H1 (cell line): ENCODE results near the gene B4GALT5. TPM values are rescaled to one million over a fixed set of nuclear protein-coding genes. Genes with fewer than 3 reads are reported as not detected.

Experiments
- CTCF ChIA-PET: fragments of 300-600 bp; sonication (Branson Sonifier 250); formaldehyde crosslinking; loops from one replicate; lab custom pipeline; 2021; ENCODE audit not compliant: partially characterized antibody; lab: Charles Lee
- POLR2A ChIA-PET: fragments of 300-600 bp; sonication (Branson Sonifier 250); formaldehyde crosslinking; loops from one replicate; lab custom pipeline; 2021; ENCODE audit warnings: inconsistent platforms; ENCODE audit not compliant: partially characterized antibody; lab: Charles Lee
- DNase-seq, 2 experiments: peaks; one replicate each; pipeline versions ENCODE4 v3.0.0 to v3.0.0-alpha.2; 2010 to 2022; ENCODE audit warnings: low spot score in 2 of 2, low read depth in 1 of 2, mixed read lengths in 1 of 2
- FAIRE-seq: peaks from 2 replicates; lab custom pipeline; 2011; peaks lifted over from hg19 to GRCh38; lab: Jason Lieb, UNC
- H2AFZ ChIP-seq: 2 replicates; pipeline ENCODE4 v1.8.1; 2012; ENCODE audit warnings: low read length, inconsistent platforms
- H2AK5ac ChIP-seq: 2 replicates; pipeline ENCODE4 v1.6.1; 2013; ENCODE audit warnings: low read depth, low read length
- H2BK120ac ChIP-seq: replicated peaks from 2 replicates; pipeline ENCODE3; 2013; ENCODE audit warnings: low read depth, low read length, inconsistent platforms
- H2BK12ac ChIP-seq: 2 replicates; pipeline ENCODE4 v1.6.1; 2013; ENCODE audit warnings: low read depth, low read length
- H2BK15ac ChIP-seq: 2 replicates; pipeline ENCODE4 v1.6.1; 2013; ENCODE audit warnings: low read length
- H2BK20ac ChIP-seq: 2 replicates; pipeline ENCODE4 v1.6.1; 2013; ENCODE audit warnings: low read length
- H2BK5ac ChIP-seq: 2 replicates; pipeline ENCODE4 v1.6.1; 2013; ENCODE audit warnings: low read depth, low read length
- H3K14ac ChIP-seq: 2 replicates; pipeline ENCODE4 v1.6.1; 2013; ENCODE audit warnings: inconsistent platforms; ENCODE audit not compliant: insufficient read length
- H3K18ac ChIP-seq: 2 replicates; pipeline ENCODE4 v1.6.1; 2013; ENCODE audit warnings: low read length; ENCODE audit errors: extremely low read depth
- H3K23ac ChIP-seq: 2 replicates; pipeline ENCODE4 v1.6.1; 2013; ENCODE audit warnings: inconsistent platforms; ENCODE audit not compliant: insufficient read length
- H3K23me2 ChIP-seq: 2 replicates; pipeline ENCODE4 v1.6.1; 2013; ENCODE audit warnings: low read depth, low read length
- H3K27ac ChIP-seq: 2 replicates; pipeline ENCODE4 v1.6.1; 2011; ENCODE audit warnings: low read depth, low read length, inconsistent platforms
- H3K27me3 ChIP-seq, 4 experiments: replicated peaks in 1 of 4; 1 replicate in 1 of 4; 2 replicates in 3 of 4; pipeline versions ENCODE4 v1.6.1 to v1.8.1; 2011 to 2013; ENCODE audit warnings: low read length in 3 of 4, mild to moderate bottlenecking in 3 of 4, inconsistent platforms in 2 of 4, mixed read lengths in 2 of 4, moderate library complexity in 1 of 4; ENCODE audit not compliant: control insufficient read depth in 3 of 4, insufficient read depth in 3 of 4; ENCODE audit errors: extremely low read depth in 1 of 4
- H3K36me3 ChIP-seq, 4 experiments: 2 replicates each; pipeline versions ENCODE4 v1.6.1 to v1.8.1; 2011 to 2013; ENCODE audit warnings: mild to moderate bottlenecking in 4 of 4, low read length in 3 of 4, moderate library complexity in 2 of 4, control low read depth in 1 of 4, inconsistent platforms in 1 of 4; ENCODE audit not compliant: insufficient read depth in 4 of 4, control insufficient read depth in 2 of 4
- H3K4ac ChIP-seq: replicated peaks from 2 replicates; pipeline ENCODE3; 2013; ENCODE audit warnings: low read length, low read depth, mixed read lengths, inconsistent platforms; ENCODE audit not compliant: insufficient read length
- H3K4me1 ChIP-seq, 4 experiments: replicated peaks in 1 of 4; 1 replicate in 1 of 4; 2 replicates in 3 of 4; pipeline versions ENCODE4 v1.6.1 to v1.8.1; 2011 to 2013; ENCODE audit warnings: low read length in 3 of 4, inconsistent platforms in 2 of 4, mixed read lengths in 1 of 4; ENCODE audit not compliant: insufficient read depth in 4 of 4, control insufficient read depth in 3 of 4
- H3K4me2 ChIP-seq, 2 experiments: 2 replicates each; pipeline versions ENCODE4 v1.6.1 to v1.8.1; 2011 to 2013; ENCODE audit warnings: low read depth in 2 of 2, low read length in 2 of 2, control low read depth in 1 of 2, inconsistent platforms in 1 of 2, mild to moderate bottlenecking in 1 of 2; ENCODE audit not compliant: insufficient read depth in 1 of 2
- H3K4me3 ChIP-seq, 4 experiments: fragments of 200-600, 300-600 bp in 1 of 4; sonication (generic), shearing (Covaris generic), sonication (Bioruptor Twin) in 1 of 4; 2 replicates each; pipeline versions ENCODE4 v1.5.1 to v1.8.1; 2011 to 2016; ENCODE audit warnings: low read length in 4 of 4, low read depth in 3 of 4, control low read depth in 2 of 4, inconsistent platforms in 2 of 4, mild to moderate bottlenecking in 2 of 4, mixed read lengths in 1 of 4, moderate library complexity in 1 of 4; ENCODE audit not compliant: insufficient read depth in 2 of 4; ENCODE audit errors: extremely low read depth in 1 of 4
- H3K56ac ChIP-seq: replicated peaks from 2 replicates; pipeline ENCODE3; 2013; ENCODE audit warnings: low read depth, mild to moderate bottlenecking, mixed read lengths, low read length, inconsistent platforms; ENCODE audit not compliant: insufficient read length
- H3K79me1 ChIP-seq: 2 replicates; pipeline ENCODE4 v1.6.1; 2013; ENCODE audit warnings: low read depth, low read length, control low read depth
- H3K79me2 ChIP-seq, 2 experiments: 2 replicates each; pipeline versions ENCODE4 v1.6.1 to v1.8.1; 2012 to 2013; ENCODE audit warnings: low read length in 2 of 2, mild to moderate bottlenecking in 2 of 2, inconsistent platforms in 1 of 2; ENCODE audit not compliant: insufficient read depth in 2 of 2, control insufficient read depth in 1 of 2
- H3K9ac ChIP-seq, 4 experiments: replicated peaks in 1 of 4; 1 replicate in 1 of 4; 2 replicates in 3 of 4; pipeline versions ENCODE4 v1.6.1 to v1.8.1; 2011 to 2013; ENCODE audit warnings: low read depth in 3 of 4, low read length in 3 of 4, control low read depth in 2 of 4, mild to moderate bottlenecking in 2 of 4, moderate library complexity in 2 of 4, inconsistent platforms in 1 of 4; ENCODE audit errors: extremely low read depth in 1 of 4
- H3K9me3 ChIP-seq, 2 experiments: 2 replicates each; pipeline versions ENCODE4 v1.6.1 to v1.8.1; 2012 to 2013; ENCODE audit warnings: mild to moderate bottlenecking in 2 of 2, moderate library complexity in 2 of 2, control low read depth in 1 of 2, inconsistent platforms in 1 of 2, low read depth in 1 of 2, low read length in 1 of 2, mixed read lengths in 1 of 2; ENCODE audit not compliant: insufficient read depth in 2 of 2
- H4K20me1 ChIP-seq, 2 experiments: replicated peaks in 1 of 2; 2 replicates each; pipeline versions ENCODE3 to v1.8.1; 2011 to 2013; ENCODE audit warnings: inconsistent platforms in 2 of 2, low read length in 2 of 2, mild to moderate bottlenecking in 1 of 2; ENCODE audit not compliant: insufficient read depth in 2 of 2, control insufficient read depth in 1 of 2
- H4K5ac ChIP-seq: 2 replicates; pipeline ENCODE4 v1.6.1; 2013; ENCODE audit warnings: low read length, low read depth, mixed read lengths, inconsistent platforms; ENCODE audit not compliant: insufficient read length
- H4K8ac ChIP-seq: 2 replicates; pipeline ENCODE4 v1.8.0; 2013; ENCODE audit warnings: mild to moderate bottlenecking, moderate library complexity, low read length, inconsistent platforms; ENCODE audit not compliant: insufficient read depth; ENCODE audit errors: extremely low read depth
- H4K91ac ChIP-seq: replicated peaks from 2 replicates; pipeline ENCODE3; 2013; ENCODE audit warnings: low read length, mixed read lengths, inconsistent platforms; ENCODE audit not compliant: insufficient read length
- ASH2L ChIP-seq: fragments of 200-600, 300-600 bp; sonication (generic); IDR thresholded peaks from one replicate; pipeline ENCODE4 v1.7.1; 2017; ENCODE audit warnings: low read length
- CHD1 ChIP-seq: IDR thresholded peaks from 2 replicates; pipeline ENCODE4 v1.6.1; 2012; ENCODE audit warnings: low read depth, low read length, improper control_type of control experiment
- HDAC2 ChIP-seq, 2 experiments: fragments of 300-600 bp in 1 of 2; sonication (generic) in 1 of 2; IDR thresholded peaks; 2 replicates each; pipeline ENCODE4 v1.6.1; 2011 to 2012; ENCODE audit warnings: low read depth in 2 of 2, low read length in 2 of 2, mild to moderate bottlenecking in 2 of 2, moderate library complexity in 2 of 2, borderline replicate concordance in 1 of 2, inconsistent platforms in 1 of 2
- KDM4A ChIP-seq: IDR thresholded peaks from one replicate; pipeline ENCODE4 v1.7.1; 2012; ENCODE audit warnings: low read depth, mild to moderate bottlenecking, moderate library complexity, low read length, inconsistent platforms; ENCODE audit not compliant: severe bottlenecking
- SIN3A ChIP-seq, 2 experiments: IDR thresholded peaks in 1 of 2; conservative IDR thresholded peaks in 1 of 2; 2 replicates each; pipeline ENCODE4 v1.6.1; 2011 to 2012; ENCODE audit warnings: low read length in 2 of 2, improper control_type of control experiment in 1 of 2, low read depth in 1 of 2, mild to moderate bottlenecking in 1 of 2
- TAF7 ChIP-seq: optimal IDR thresholded peaks from 2 replicates; pipeline ENCODE3; 2011; ENCODE audit warnings: low read depth, mild to moderate bottlenecking, inconsistent platforms, low read length, moderate library complexity, borderline replicate concordance
- WGBS, 2 experiments: shearing (Covaris generic) in 1 of 2; methylation state at CpG; one replicate each; pipeline versions ENCODE4 v1.1.6 to v1.1.7; 2013 to 2015; ENCODE audit warnings: low lambda C conversion rate in 2 of 2, mixed read lengths in 2 of 2, inconsistent platforms in 1 of 2, low coverage in 1 of 2, missing lambda C conversion rate in 1 of 2; ENCODE audit not compliant: insufficient replicate concordance in 2 of 2, insufficient coverage in 1 of 2, insufficient read length in 1 of 2; ENCODE audit errors: extremely low coverage in 1 of 2, missing lambda C conversion rate in 1 of 2; 5-methylcytosine and 5-hydroxymethylcytosine counted together
- polyA plus RNA-seq, 7 experiments: library from polyadenylated mRNA; depleted of rRNA in 3 of 7; stranded (reverse) in 5 of 7; unstranded in 2 of 7; fragments of >200 nt in 5 of 7; fragments of 200-250 nt in 2 of 7; gene quantifications; 1 replicate in 5 of 7; 2 replicates in 1 of 7; 4 replicates in 1 of 7; pipeline versions ENCODE4 v1.2.1 to v1.2.3, GENCODE V29; 2011 to 2013; ENCODE audit warnings: missing spikeins in 2 of 7, mixed read lengths in 2 of 7
- total RNA-seq: library from RNA; stranded (reverse); fragmentation: NEBNext Ultra II Directional; extraction: Animal tissue kit (Norgen Biotek cat#: 25700); gene quantifications from 2 replicates; pipeline ENCODE4 v1.2.1, GENCODE V29; 2021
- TF ChIP-seq, protein P1 (sequence below): IDR thresholded peaks from 2 replicates; pipeline ENCODE4 v1.6.1; 2012; ENCODE audit warnings: low read length, inconsistent platforms
- TF ChIP-seq, protein P2 (sequence below), 3 experiments: IDR thresholded peaks; 1 replicate in 2 of 3; 2 replicates in 1 of 3; pipeline versions ENCODE4 v1.5.1 to v1.6.1; 2011; ENCODE audit warnings: low read length in 3 of 3, mild to moderate bottlenecking in 3 of 3, inconsistent platforms in 2 of 3, low read depth in 1 of 3, moderate library complexity in 1 of 3; ENCODE audit not compliant: insufficient read depth in 1 of 3; ENCODE audit errors: control extremely low read depth in 1 of 3

Gene B4GALT5
- total and polyA plus RNA-seq, 2 of the 8 experiments (the other 6 are each of a cell fraction or from before 2014, with no cell fraction given), result 46.5 to 75.4 TPM

DNA sequence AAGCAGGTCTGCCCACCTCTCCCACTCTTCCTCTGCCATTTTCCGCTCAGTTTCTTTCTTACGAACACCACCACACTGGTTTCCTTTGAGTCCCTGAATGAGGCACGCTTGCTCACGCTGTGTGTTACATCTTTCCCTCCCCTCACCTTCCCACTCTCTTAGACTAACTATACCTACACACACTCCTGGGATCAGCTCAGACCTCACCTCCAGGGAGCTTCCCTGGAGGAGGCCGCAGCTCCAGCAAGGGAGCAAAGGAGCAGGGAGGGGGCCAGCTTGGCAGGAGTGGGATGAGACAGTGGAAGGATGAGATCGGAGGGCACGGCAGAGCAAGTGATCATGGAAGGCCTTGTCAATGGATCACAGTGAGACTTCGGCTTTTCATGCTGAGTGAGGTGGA, 28.3 kb upstream of the B4GALT5 start:
- ChIA-PET CTCF (interaction anchor here (0.6 to 1.7 kb wide), 4 partner anchors 17 to 397 kb away, joined by 3 to 5 read pairs (median 4); no protein-coding TSS in a partner anchor), POLR2A (interaction anchor here (0.8 kb wide), 1 partner anchor 26 kb away, joined by 4 read pairs; no protein-coding TSS in a partner anchor)
- H3K14ac ChIP-seq, result no peak overlapping the region
- H2BK5ac ChIP-seq, result no peak overlapping the region
- no peak overlapping the region for H3K4me3 ChIP-seq
- no peak overlapping the region for H3K4me2 ChIP-seq
- no peak overlapping the region for H3K23ac ChIP-seq
- H3K23me2 ChIP-seq, result no peaks in the 10 kb centered on the region; the same call in 1 of the 2 replicates
- peak overlapping the region; percentile 72 for H3K4ac ChIP-seq
- H3K56ac ChIP-seq, result no peak overlapping the region
- H2BK120ac ChIP-seq, result no peak overlapping the region
- H2AK5ac ChIP-seq, result no peak overlapping the region
- H3K9ac ChIP-seq, result no peak overlapping the region
- no peak overlapping the region for H3K18ac ChIP-seq
- peaks cover 0 to 4% (median 2%) of the 10 kb centered on the region in 4 experiments; a peak in 2 of 7 replicates for H3K4me1 ChIP-seq
- H3K79me1 ChIP-seq, result no peaks in the 10 kb centered on the region
- 86% methylated on average over 8 of the region's 8 CpGs; no CpG with 5 or more reads in 1 of the 2 experiments for WGBS, 2 experiments
- H2BK20ac ChIP-seq, result no peak overlapping the region; the same call in 1 of the 2 replicates
- no peaks in the 10 kb centered on the region for H3K27me3 ChIP-seq
- no peak overlapping the region for H3K27ac ChIP-seq
- DNase-seq, result no peak
- H2BK12ac ChIP-seq, result 0 out of 2 replicates have a peak overlapping the region, but pooled peaks have one; percentile 62
- H4K5ac ChIP-seq, result no peak overlapping the region
- peak overlapping the region; percentile 82; the same call in 1 of the 2 replicates for H4K8ac ChIP-seq
- no peak overlapping the region for H2BK15ac ChIP-seq
- no peaks in the 10 kb centered on the region for H3K9me3 ChIP-seq
- H4K91ac ChIP-seq, result peak overlapping the region; percentile 55
- peak overlapping the region; percentile 68; the same call in 1 of the 2 replicates for H2AFZ ChIP-seq
- no peaks in the 10 kb centered on the region for H4K20me1 ChIP-seq
- H3K79me2 ChIP-seq, result no peaks in the 10 kb centered on the region
- no peaks in the 10 kb centered on the region for H3K36me3 ChIP-seq
- no peak for FAIRE-seq
- no peak for TF ChIP-seq ASH2L
- TF ChIP-seq TAF7, result no peak
- TF ChIP-seq, protein P1, sequence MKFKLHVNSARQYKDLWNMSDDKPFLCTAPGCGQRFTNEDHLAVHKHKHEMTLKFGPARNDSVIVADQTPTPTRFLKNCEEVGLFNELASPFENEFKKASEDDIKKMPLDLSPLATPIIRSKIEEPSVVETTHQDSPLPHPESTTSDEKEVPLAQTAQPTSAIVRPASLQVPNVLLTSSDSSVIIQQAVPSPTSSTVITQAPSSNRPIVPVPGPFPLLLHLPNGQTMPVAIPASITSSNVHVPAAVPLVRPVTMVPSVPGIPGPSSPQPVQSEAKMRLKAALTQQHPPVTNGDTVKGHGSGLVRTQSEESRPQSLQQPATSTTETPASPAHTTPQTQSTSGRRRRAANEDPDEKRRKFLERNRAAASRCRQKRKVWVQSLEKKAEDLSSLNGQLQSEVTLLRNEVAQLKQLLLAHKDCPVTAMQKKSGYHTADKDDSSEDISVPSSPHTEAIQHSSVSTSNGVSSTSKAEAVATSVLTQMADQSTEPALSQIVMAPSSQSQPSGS, result no peak
- TF ChIP-seq CHD1, result no peak
- TF ChIP-seq SIN3A (conservative IDR thresholded peaks at IDR 0.05 in 1 of 2, IDR thresholded peaks at IDR 0.05 in 1 of 2; ENCODE audit: low read depth in 1 of 2, low read length in 2 of 2), result no peak
- TF ChIP-seq, protein P2, sequence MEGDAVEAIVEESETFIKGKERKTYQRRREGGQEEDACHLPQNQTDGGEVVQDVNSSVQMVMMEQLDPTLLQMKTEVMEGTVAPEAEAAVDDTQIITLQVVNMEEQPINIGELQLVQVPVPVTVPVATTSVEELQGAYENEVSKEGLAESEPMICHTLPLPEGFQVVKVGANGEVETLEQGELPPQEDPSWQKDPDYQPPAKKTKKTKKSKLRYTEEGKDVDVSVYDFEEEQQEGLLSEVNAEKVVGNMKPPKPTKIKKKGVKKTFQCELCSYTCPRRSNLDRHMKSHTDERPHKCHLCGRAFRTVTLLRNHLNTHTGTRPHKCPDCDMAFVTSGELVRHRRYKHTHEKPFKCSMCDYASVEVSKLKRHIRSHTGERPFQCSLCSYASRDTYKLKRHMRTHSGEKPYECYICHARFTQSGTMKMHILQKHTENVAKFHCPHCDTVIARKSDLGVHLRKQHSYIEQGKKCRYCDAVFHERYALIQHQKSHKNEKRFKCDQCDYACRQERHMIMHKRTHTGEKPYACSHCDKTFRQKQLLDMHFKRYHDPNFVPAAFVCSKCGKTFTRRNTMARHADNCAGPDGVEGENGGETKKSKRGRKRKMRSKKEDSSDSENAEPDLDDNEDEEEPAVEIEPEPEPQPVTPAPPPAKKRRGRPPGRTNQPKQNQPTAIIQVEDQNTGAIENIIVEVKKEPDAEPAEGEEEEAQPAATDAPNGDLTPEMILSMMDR (IDR thresholded peaks at IDR 0.05; ENCODE audit: control extremely low read depth in 1 of 3, insufficient read depth in 1 of 3, low read depth in 1 of 3, low read length in 3 of 3), result no peak
- TF ChIP-seq KDM4A, result no peak
- no peak for TF ChIP-seq HDAC2 (IDR thresholded peaks at IDR 0.05; ENCODE audit: borderline replicate concordance in 1 of 2, low read depth in 2 of 2, low read length in 2 of 2)
